K562 (cell line): ENCODE data around the gene TMEM138. TPM values are rescaled to one million over a fixed set of nuclear protein-coding genes. Genes with fewer than 3 reads are reported as not detected.

ENCODE experiments used
- ATAC-seq: fragments of 200-7000 bp; cut with Tn5 transposase; 3 replicates; pipeline ENCODE4 v1.9.1; 2020; ENCODE audit warnings: moderate library complexity
- BruUV-seq: library from RNA; stranded (reverse); fragments of 400-500 nt; replicated peaks from 2 replicates; lab custom pipeline; 2021; lab: Mats Ljungman, UMichigan
- CTCF ChIA-PET: fragments of 300-600 bp; formaldehyde crosslinking; extraction: SDS; loops from one replicate; lab custom pipeline; 2021; ENCODE audit warnings: low intra/inter-chr PET ratio; lab: Yijun Ruan, JAX
- POLR2A ChIA-PET: fragments of 300-600, 350-650 bp; sonication (Branson Sonifier 250); formaldehyde crosslinking; extraction: SDS; loops from one replicate; lab custom pipeline; 2021; ENCODE audit warnings: antibody characterized with exemption, inconsistent platforms; lab: Yijun Ruan, JAX
- DNase-seq, 4 experiments: peaks; one replicate each; pipeline versions ENCODE4 v3.0.0 to v3.0.0-alpha.2; 2011 to 2018; ENCODE audit warnings: low spot score in 3 of 4, mixed read lengths in 3 of 4; ENCODE audit errors: extremely low read depth in 1 of 4
- FAIRE-seq: peaks from 2 replicates; lab custom pipeline; 2011; peaks lifted over from hg19 to GRCh38; lab: Jason Lieb, UNC
- H2AFZ ChIP-seq: 2 replicates; pipeline ENCODE4 v1.6.0; 2011; ENCODE audit warnings: low read depth, low read length, control low read depth, inconsistent platforms
- H3K27ac ChIP-seq: fragments of 200-600 bp; 3 replicates; pipeline ENCODE4 v1.8.0; 2011; ENCODE audit warnings: low read depth, mild to moderate bottlenecking, control low read depth, inconsistent platforms, low read length, moderate library complexity, mixed read lengths; ENCODE audit errors: extremely low read depth
- H3K27me3 ChIP-seq, 2 experiments: fragments of 300-600 bp in 1 of 2; 2 replicates in 1 of 2; 3 replicates in 1 of 2; pipeline versions ENCODE4 v1.6.0 to v1.8.0; 2011; ENCODE audit warnings: inconsistent platforms in 2 of 2, low read length in 2 of 2, mild to moderate bottlenecking in 1 of 2, mixed read lengths in 1 of 2, moderate library complexity in 1 of 2; ENCODE audit not compliant: control insufficient read depth in 2 of 2, insufficient read depth in 2 of 2
- H3K36me3 ChIP-seq: fragments of 300-600 bp; 3 replicates; pipeline ENCODE4 v1.8.0; 2011; ENCODE audit warnings: mild to moderate bottlenecking, low read length, inconsistent platforms; ENCODE audit not compliant: control insufficient read depth, insufficient read depth
- H3K4me1 ChIP-seq, 2 experiments: fragments of 200-600 bp in 1 of 2; replicated peaks in 1 of 2; 2 replicates in 1 of 2; 3 replicates in 1 of 2; pipeline versions ENCODE4 v1.5.1 to v1.8.0; 2011; ENCODE audit warnings: inconsistent platforms in 2 of 2, low read length in 2 of 2, mild to moderate bottlenecking in 1 of 2, mixed read lengths in 1 of 2, moderate library complexity in 1 of 2; ENCODE audit not compliant: control insufficient read depth in 2 of 2, insufficient read depth in 2 of 2
- H3K4me2 ChIP-seq: 2 replicates; pipeline ENCODE4 v1.6.1; 2011; ENCODE audit warnings: low read length, control low read depth, inconsistent platforms, mixed read lengths; ENCODE audit not compliant: insufficient read depth
- H3K4me3 ChIP-seq: fragments of 200-600 bp; sonication (generic), shearing (Covaris generic); 2 replicates; pipeline ENCODE4 v1.5.1; 2016; ENCODE audit warnings: control low read depth, inconsistent platforms
- H3K79me2 ChIP-seq: fragments of 200-600 bp; 3 replicates; pipeline ENCODE4 v1.8.0; 2011; ENCODE audit warnings: low read length, inconsistent platforms; ENCODE audit not compliant: control insufficient read depth, insufficient read depth
- H3K9ac ChIP-seq, 2 experiments: 2 replicates each; pipeline versions ENCODE4 v1.6.0 to v1.6.1; 2011; ENCODE audit warnings: low read depth in 2 of 2, low read length in 2 of 2, control low read depth in 1 of 2, inconsistent platforms in 1 of 2, mild to moderate bottlenecking in 1 of 2, mixed read lengths in 1 of 2; ENCODE audit not compliant: insufficient read depth in 1 of 2
- H3K9me1 ChIP-seq: one replicate; pipeline ENCODE4 v1.6.0; 2011; ENCODE audit warnings: inconsistent platforms, mild to moderate bottlenecking, low read length, moderate library complexity; ENCODE audit not compliant: control insufficient read depth, insufficient read depth
- H3K9me3 ChIP-seq: replicated peaks from 2 replicates; pipeline ENCODE4 v1.5.1; 2011; ENCODE audit warnings: low read depth, low read length, inconsistent platforms; ENCODE audit not compliant: control insufficient read depth, insufficient read depth
- H4K20me1 ChIP-seq: replicated peaks from 2 replicates; pipeline ENCODE4 v1.6.1; 2011; ENCODE audit warnings: low read length, inconsistent platforms, mixed read lengths; ENCODE audit not compliant: control insufficient read depth, insufficient read depth
- ADNP ChIP-seq: fragments of 200-800 bp; sonication (Bioruptor generic); IDR thresholded peaks from 2 replicates; pipeline ENCODE4 v1.6.1; 2016; ENCODE audit warnings: missing genetic modification characterization, missing compliant biosample characterization
- BRD9 ChIP-seq: fragments of 450-650 bp; IDR thresholded peaks from 2 replicates; pipeline ENCODE4 v1.6.1; 2018; ENCODE audit warnings: low read depth; ENCODE audit not compliant: partially characterized antibody
- CEBPB ChIP-seq: fragments of 450-650 bp; IDR thresholded peaks from 2 replicates; pipeline ENCODE4 v1.6.1; 2016; ENCODE audit warnings: missing genetic modification characterization, missing compliant biosample characterization
- ELF4 ChIP-seq: fragments of 450-650 bp; formaldehyde crosslinking; IDR thresholded peaks from 2 replicates; pipeline ENCODE4 v1.4.0; 2022; ENCODE audit warnings: missing genetic modification characterization
- HCFC1 ChIP-seq: IDR thresholded peaks from 2 replicates; pipeline ENCODE4 v1.6.1; 2012; ENCODE audit warnings: low read depth, low read length, improper control_type of control experiment
- HDAC6 ChIP-seq: IDR thresholded peaks from 2 replicates; pipeline ENCODE4 v1.6.1; 2012; ENCODE audit warnings: low read depth, mild to moderate bottlenecking, control low read depth, inconsistent platforms, low read length, moderate library complexity
- HOXB6 ChIP-seq: fragments of 250-450 bp; sonication (Bioruptor Pico); IDR thresholded peaks from 2 replicates; pipeline ENCODE4 v1.5.1; 2022; ENCODE audit warnings: mild to moderate bottlenecking, borderline replicate concordance
- IRF2 ChIP-seq: sonication (generic); formaldehyde crosslinking; IDR thresholded peaks from 2 replicates; pipeline ENCODE4 v1.8.1; 2022; ENCODE audit warnings: mild to moderate bottlenecking, missing genetic modification reagents
- MAFK ChIP-seq: IDR thresholded peaks from 2 replicates; pipeline ENCODE4 v1.6.1; 2011; ENCODE audit warnings: low read length, improper control_type of control experiment
- NR1H2 ChIP-seq: sonication (generic); formaldehyde crosslinking; IDR thresholded peaks from 2 replicates; pipeline ENCODE4 v1.4.0; 2020; ENCODE audit warnings: mild to moderate bottlenecking, missing genetic modification reagents
- POLR2AphosphoS5 ChIP-seq: IDR thresholded peaks from 2 replicates; pipeline ENCODE4 v1.6.1; 2011; ENCODE audit warnings: mild to moderate bottlenecking, low read depth, low read length, moderate library complexity; ENCODE audit not compliant: control insufficient read depth, insufficient read depth
- PRPF4 ChIP-seq: fragments of 200-400 bp; formaldehyde crosslinking; IDR thresholded peaks from one replicate; pipeline ENCODE4 v1.6.1; 2017; ENCODE audit warnings: low read length, low read depth, mild to moderate bottlenecking; ENCODE audit not compliant: insufficient read depth, poor library complexity, severe bottlenecking
- SMARCB1 ChIP-seq: IDR thresholded peaks from 2 replicates; pipeline ENCODE4 v1.6.1; 2011; ENCODE audit warnings: improper control_type of control experiment, low read depth; ENCODE audit not compliant: insufficient read length
- TAL1 ChIP-seq: fragments of 450-650 bp; IDR thresholded peaks from 2 replicates; pipeline ENCODE4 v1.6.1; 2016; ENCODE audit warnings: mild to moderate bottlenecking
- TARDBP ChIP-seq: fragments of 450-650 bp; IDR thresholded peaks from 2 replicates; pipeline ENCODE4 v1.6.1; 2016
- ZNF212 ChIP-seq: fragments of 450-650 bp; formaldehyde crosslinking; IDR thresholded peaks from 2 replicates; pipeline ENCODE4 v1.4.0; 2020; ENCODE audit warnings: mild to moderate bottlenecking
- WGBS: fragments of 100-300 bp; shearing (Covaris generic); methylation state at CpG from one replicate; pipeline ENCODE4 v1.1.6; 2016; ENCODE audit warnings: low coverage, mixed read lengths; ENCODE audit not compliant: insufficient coverage; ENCODE audit errors: missing lambda C conversion rate; 5-methylcytosine and 5-hydroxymethylcytosine counted together
- in situ Hi-C: fragments of 300-500 bp; cut with MboI; formaldehyde crosslinking; loops from 4 replicates; pipeline ENCODE4 v1.15.0; 2018; ENCODE audit warnings: inconsistent platforms, mixed read lengths
- intact Hi-C: fragments of 100-400 bp; cut with micrococcal nuclease; formaldehyde crosslinking; loops from 2 replicates; pipeline ENCODE4 v1.14.2; 2022
- polyA plus RNA-seq, 8 experiments: library from polyadenylated mRNA; depleted of rRNA in 4 of 8; stranded (reverse) in 5 of 8; unstranded in 3 of 8; fragments of >200 nt; fragmentation: Nextera tagmentation in 2 of 8; fragmentation: Illumina TruSeq in 1 of 8; extraction: Ambion mirVana in 2 of 8; extraction: Trizol in 1 of 8; gene quantifications; 2 replicates each; pipeline versions ENCODE4 v1.2.1 to v1.2.3, GENCODE V29; 2011 to 2014; ENCODE audit warnings: inconsistent platforms in 1 of 8, missing spikeins in 1 of 8
- total RNA-seq, 7 experiments: library from RNA; depleted of rRNA in 6 of 7; stranded (reverse); fragments of >200 nt in 6 of 7; fragmentation: Illumina TruSeq in 2 of 7; extraction: Trizol in 2 of 7; gene quantifications; 2 replicates each; pipeline versions ENCODE4 v1.2.1 to v1.2.3, GENCODE V29; 2011 to 2021; ENCODE audit warnings: low replicate concordance in 1 of 7
- TF ChIP-seq, protein P1 (sequence below): fragments of 450-650 bp; IDR thresholded peaks from 2 replicates; pipeline ENCODE4 v1.7.1; 2018; ENCODE audit warnings: mild to moderate bottlenecking, low read depth; ENCODE audit not compliant: partially characterized antibody
- TF ChIP-seq, protein P2 (sequence below): IDR thresholded peaks from 2 replicates; pipeline ENCODE4 v1.6.1; 2012; ENCODE audit warnings: low read depth, low read length, improper control_type of control experiment, borderline replicate concordance
- TF ChIP-seq, protein P3 (sequence below): sonication (generic); formaldehyde crosslinking; IDR thresholded peaks from 2 replicates; pipeline ENCODE4 v1.8.0; 2022; ENCODE audit warnings: mild to moderate bottlenecking, missing genetic modification reagents

TMEM138 gene
- total and polyA plus RNA-seq, 9 of the 15 experiments (the other 6 are each of a cell fraction or from before 2014, with no cell fraction given), result 23.2 to 168 (median 63.1) TPM

DNA sequence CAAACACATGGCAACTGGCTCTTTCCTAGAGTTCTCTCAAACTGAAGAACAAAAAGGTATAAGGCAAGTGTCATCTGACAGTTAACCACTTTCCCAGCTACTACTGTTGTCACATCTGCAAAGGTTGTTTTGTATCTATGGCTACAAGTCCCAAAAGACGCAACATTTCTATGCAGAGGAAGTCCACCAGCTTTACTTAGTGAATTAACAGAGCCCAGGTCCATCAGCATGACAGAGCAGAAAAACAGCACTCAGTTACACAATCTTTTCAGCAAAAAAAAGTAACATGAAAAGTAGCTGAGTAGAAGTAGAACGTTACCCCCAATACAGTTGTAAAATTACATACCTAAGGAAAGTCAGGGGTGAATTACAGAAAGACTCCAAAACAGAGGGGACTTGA lies 55.5 kb downstream of the TMEM138 start:
- 67% methylated on average over 2 of the region's 2 CpGs for WGBS
- Histone ChIP-seq H3K9me1 (no peaks in the 10 kb centered on the region), H3K9me3 (no peaks in the 10 kb centered on the region), H3K27ac (peak overlapping the region; percentile 34; the same call in 2 of the 3 replicates), H4K20me1 (peaks cover 15% of the 10 kb centered on the region; the same call in 1 of the 2 replicates), H3K4me2 (no peak overlapping the region), H3K36me3 (peaks cover 99% of the 10 kb centered on the region), H3K79me2 (peaks cover 48% of the 10 kb centered on the region), H3K4me1 (peaks cover 0 to 2% of the 10 kb centered on the region in 2 experiments; a peak in 2 of 5 replicates), H3K4me3 (no peak overlapping the region), H3K27me3 (no peaks in the 10 kb centered on the region), H3K9ac (no peak overlapping the region), H2AFZ (no peak overlapping the region)
- no TSS peak for BruUV-seq
- ATAC-seq (no peak; the same call in 2 of the 3 replicates), DNase-seq (no peak), FAIRE-seq (no peak)
- POLR2A ChIA-PET, result interaction anchor here (0.6 to 1.6 kb wide), 8 partner anchors 8 to 636 kb away, joined by 3 to 7 read pairs (median 4); partner anchors contain the start of genes CPSF7 and SDHAF2
- in situ Hi-C loops (no loop called here), intact Hi-C loops (no loop called here)
- CTCF ChIA-PET, result no interaction called here
- TF ChIP-seq ZNF212 (CRISPR knock-in tag) (no peak), ADNP (tag) (no peak), HDAC6 (no peak), TARDBP (no peak), SMARCB1 (no peak), MAFK (peak; percentile 30; the same call in 1 of the 2 replicates), PRPF4 (no peak), NR1H2 (CRISPR knock-in tag) (no peak), BRD9 (no peak), POLR2AphosphoS5 (no peak), HOXB6 (CRISPR knock-in tag) (no peak), TAL1 (no peak), CEBPB (tag) (peak; percentile 83), HCFC1 (no peak), IRF2 (no peak), ELF4 (CRISPR knock-in tag) (no peak)
- TF ChIP-seq, protein P1, sequence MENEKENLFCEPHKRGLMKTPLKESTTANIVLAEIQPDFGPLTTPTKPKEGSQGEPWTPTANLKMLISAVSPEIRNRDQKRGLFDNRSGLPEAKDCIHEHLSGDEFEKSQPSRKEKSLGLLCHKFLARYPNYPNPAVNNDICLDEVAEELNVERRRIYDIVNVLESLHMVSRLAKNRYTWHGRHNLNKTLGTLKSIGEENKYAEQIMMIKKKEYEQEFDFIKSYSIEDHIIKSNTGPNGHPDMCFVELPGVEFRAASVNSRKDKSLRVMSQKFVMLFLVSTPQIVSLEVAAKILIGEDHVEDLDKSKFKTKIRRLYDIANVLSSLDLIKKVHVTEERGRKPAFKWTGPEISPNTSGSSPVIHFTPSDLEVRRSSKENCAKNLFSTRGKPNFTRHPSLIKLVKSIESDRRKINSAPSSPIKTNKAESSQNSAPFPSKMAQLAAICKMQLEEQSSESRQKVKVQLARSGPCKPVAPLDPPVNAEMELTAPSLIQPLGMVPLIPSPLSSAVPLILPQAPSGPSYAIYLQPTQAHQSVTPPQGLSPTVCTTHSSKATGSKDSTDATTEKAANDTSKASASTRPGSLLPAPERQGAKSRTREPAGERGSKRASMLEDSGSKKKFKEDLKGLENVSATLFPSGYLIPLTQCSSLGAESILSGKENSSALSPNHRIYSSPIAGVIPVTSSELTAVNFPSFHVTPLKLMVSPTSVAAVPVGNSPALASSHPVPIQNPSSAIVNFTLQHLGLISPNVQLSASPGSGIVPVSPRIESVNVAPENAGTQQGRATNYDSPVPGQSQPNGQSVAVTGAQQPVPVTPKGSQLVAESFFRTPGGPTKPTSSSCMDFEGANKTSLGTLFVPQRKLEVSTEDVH, result no peak
- TF ChIP-seq, protein P2, sequence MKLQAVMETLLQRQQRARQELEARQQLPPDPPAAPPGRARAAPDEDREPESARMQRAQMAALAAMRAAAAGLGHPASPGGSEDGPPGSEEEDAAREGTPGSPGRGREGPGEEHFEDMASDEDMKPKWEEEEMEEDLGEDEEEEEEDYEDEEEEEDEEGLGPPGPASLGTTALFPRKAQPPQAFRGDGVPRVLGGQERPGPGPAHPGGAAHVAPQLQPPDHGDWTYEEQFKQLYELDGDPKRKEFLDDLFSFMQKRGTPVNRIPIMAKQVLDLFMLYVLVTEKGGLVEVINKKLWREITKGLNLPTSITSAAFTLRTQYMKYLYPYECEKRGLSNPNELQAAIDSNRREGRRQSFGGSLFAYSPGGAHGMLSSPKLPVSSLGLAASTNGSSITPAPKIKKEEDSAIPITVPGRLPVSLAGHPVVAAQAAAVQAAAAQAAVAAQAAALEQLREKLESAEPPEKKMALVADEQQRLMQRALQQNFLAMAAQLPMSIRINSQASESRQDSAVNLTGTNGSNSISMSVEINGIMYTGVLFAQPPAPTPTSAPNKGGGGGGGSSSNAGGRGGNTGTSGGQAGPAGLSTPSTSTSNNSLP, result no peak
- TF ChIP-seq, protein P3, sequence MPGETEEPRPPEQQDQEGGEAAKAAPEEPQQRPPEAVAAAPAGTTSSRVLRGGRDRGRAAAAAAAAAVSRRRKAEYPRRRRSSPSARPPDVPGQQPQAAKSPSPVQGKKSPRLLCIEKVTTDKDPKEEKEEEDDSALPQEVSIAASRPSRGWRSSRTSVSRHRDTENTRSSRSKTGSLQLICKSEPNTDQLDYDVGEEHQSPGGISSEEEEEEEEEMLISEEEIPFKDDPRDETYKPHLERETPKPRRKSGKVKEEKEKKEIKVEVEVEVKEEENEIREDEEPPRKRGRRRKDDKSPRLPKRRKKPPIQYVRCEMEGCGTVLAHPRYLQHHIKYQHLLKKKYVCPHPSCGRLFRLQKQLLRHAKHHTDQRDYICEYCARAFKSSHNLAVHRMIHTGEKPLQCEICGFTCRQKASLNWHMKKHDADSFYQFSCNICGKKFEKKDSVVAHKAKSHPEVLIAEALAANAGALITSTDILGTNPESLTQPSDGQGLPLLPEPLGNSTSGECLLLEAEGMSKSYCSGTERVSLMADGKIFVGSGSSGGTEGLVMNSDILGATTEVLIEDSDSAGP, result no peak
